SK-N-MC (cell line): ENCODE data around the gene ADORA2B.

ENCODE experiments used
- DNase-seq: peaks from one replicate; pipeline ENCODE4 v3.0.0-alpha.2; 2011; ENCODE audit warnings: low read depth, low spot score
- H3K27ac ChIP-seq: fragments of 200-600 bp; sonication (generic); 2 replicates; pipeline ENCODE4 v1.5.1; 2016; ENCODE audit warnings: mixed run types
- H3K36me3 ChIP-seq: fragments of 200-600 bp; sonication (generic); 2 replicates; pipeline ENCODE4 v1.6.1; 2017; ENCODE audit warnings: antibody characterized with exemption, low read length, mixed read lengths; ENCODE audit not compliant: insufficient read depth
- H3K4me3 ChIP-seq: fragments of 200-600 bp; sonication (generic); 2 replicates; pipeline ENCODE4 v1.5.1; 2016
- H3K9ac ChIP-seq: fragments of 200-600 bp; sonication (generic); 2 replicates; pipeline ENCODE4 v1.8.0; 2017; ENCODE audit warnings: mixed run types, mixed read lengths; ENCODE audit not compliant: insufficient read length
- H3K9me3 ChIP-seq: fragments of 200-600 bp; sonication (generic); 2 replicates; pipeline ENCODE4 v1.6.1; 2017; ENCODE audit warnings: low read depth, mild to moderate bottlenecking, antibody characterized with exemption, low read length, moderate library complexity, mixed read lengths
- EZH2 ChIP-seq: fragments of 200-600 bp; sonication (generic); IDR thresholded peaks from one replicate; pipeline ENCODE4 v1.6.1; 2017; ENCODE audit warnings: antibody characterized with exemption
- FOXP2 ChIP-seq: optimal IDR thresholded peaks from 2 replicates; pipeline ENCODE3; 2011; ENCODE audit warnings: mild to moderate bottlenecking, moderate library complexity; ENCODE audit not compliant: insufficient read depth; ENCODE audit errors: extremely low read length, control extremely low read depth
- POLR2AphosphoS5 ChIP-seq: IDR thresholded peaks from 2 replicates; pipeline ENCODE4 v1.6.1; 2012; ENCODE audit warnings: mild to moderate bottlenecking, low read depth, low read length, borderline replicate concordance

ADORA2B gene

GRCh38 chr17:15918261-15918660 lies 26.7 kb upstream of the ADORA2B start:
- H3K36me3 ChIP-seq: no peaks in the 10 kb centered on the region
- no peak overlapping the region for H3K9ac ChIP-seq
- no peak overlapping the region for H3K4me3 ChIP-seq
- H3K9me3 ChIP-seq: no peaks in the 10 kb centered on the region
- DNase-seq: no peak
- no peak overlapping the region for H3K27ac ChIP-seq
- no peak for TF ChIP-seq EZH2
- no peak for TF ChIP-seq POLR2AphosphoS5
- TF ChIP-seq FOXP2: no peak

DNA sequence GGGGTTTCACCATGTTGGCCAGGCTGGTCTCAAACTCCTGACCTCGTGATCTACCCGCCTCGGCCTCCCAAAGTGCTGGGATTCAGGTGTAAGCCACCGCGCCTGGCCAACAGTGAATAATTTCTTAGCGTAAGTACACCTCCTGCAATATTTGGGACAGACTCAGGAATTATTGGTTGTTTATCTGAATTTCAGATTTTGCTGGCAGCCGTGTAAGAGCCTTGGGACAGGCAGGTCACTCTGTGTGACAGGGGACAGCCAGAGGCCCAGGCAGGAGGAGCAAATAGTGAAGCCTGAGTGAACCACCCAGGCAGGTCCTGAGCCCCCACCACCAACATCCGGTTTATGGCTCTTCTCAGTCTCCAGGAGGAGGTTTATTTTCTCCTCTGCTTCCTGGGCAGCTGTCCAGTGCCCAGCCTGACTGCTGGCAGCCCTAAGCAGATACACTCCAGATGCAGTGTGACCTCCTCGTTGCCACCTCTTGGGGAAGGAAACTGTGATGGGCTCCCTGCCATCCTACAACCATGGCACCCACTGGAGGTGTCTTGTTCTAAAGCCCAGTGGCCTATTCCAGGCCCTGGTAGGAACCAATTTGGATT lies 26.2 kb upstream of the ADORA2B start:
- Histone ChIP-seq H3K36me3 (no peaks in the 10 kb centered on the region), H3K4me3 (no peak overlapping the region), H3K9ac (no peak overlapping the region), H3K9me3 (no peaks in the 10 kb centered on the region), H3K27ac (no peak overlapping the region)
- TF ChIP-seq FOXP2: no peak
- no peak for TF ChIP-seq POLR2AphosphoS5
- no peak for TF ChIP-seq EZH2
- no peak for DNase-seq

DNA sequence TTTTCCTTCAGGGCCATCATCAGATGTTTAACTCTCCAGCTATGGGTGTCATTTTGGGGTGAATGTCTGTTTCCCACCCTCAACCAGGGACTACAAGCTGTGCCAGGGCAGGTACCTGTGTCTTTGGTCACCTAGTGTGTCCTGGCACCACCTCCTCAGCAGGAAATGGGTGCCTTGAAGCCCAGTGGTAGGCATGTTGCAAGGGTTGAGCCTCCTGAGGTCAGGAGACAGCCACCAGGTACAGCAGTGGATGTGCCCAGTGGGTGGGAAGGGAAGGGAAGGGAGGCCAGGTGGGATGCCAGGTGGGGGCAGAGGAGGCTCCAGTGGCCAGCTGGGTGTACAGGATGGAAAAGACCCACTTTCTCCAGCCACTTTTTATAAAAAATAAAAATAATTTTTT lies 25.5 kb upstream of the ADORA2B start:
- Histone ChIP-seq H3K36me3 (no peaks in the 10 kb centered on the region), H3K9ac (no peak overlapping the region), H3K9me3 (no peaks in the 10 kb centered on the region), H3K4me3 (no peak overlapping the region), H3K27ac (no peak overlapping the region)
- TF ChIP-seq EZH2 (no peak), POLR2AphosphoS5 (no peak), FOXP2 (no peak)
- no peak for DNase-seq

DNA sequence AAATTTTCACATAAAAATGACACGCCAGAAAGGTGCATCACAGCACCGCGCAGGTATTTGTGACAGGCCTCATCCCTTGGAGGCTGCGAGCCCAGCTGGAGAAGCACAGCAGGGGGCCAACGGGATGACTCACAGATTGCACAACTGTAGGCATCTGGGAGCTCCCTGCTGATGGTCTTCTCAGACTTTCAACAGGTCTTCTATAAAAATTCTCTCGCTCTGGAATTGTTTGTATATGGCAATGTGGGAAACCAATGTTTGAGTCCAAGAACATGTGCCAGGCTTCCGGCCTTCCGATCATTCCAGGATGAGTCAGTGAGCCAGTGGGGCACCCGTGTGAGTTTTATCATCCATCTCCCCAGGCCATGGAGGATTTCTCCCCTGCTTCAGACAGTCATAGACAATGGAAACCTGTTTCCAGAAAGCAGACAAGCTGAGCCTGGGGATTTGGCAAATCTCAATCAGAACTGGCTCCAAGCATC lies 24.1 kb upstream of the ADORA2B start:
- DNase-seq: no peak
- H3K27ac ChIP-seq: no peak overlapping the region

GRCh38 chr17:15921640-15922039 lies 23.3 kb upstream of the ADORA2B start:
- Histone ChIP-seq H3K36me3 (no peaks in the 10 kb centered on the region), H3K9ac (no peak overlapping the region), H3K9me3 (no peaks in the 10 kb centered on the region), H3K27ac (no peak overlapping the region), H3K4me3 (no peak overlapping the region)
- DNase-seq: no peak
- TF ChIP-seq POLR2AphosphoS5 (no peak), FOXP2 (no peak), EZH2 (no peak)

More for the DNA sequence above, 24.1 kb upstream of the ADORA2B start:
- TF ChIP-seq POLR2AphosphoS5 (no peak), FOXP2 (no peak), EZH2 (no peak)
- Histone ChIP-seq H3K9me3 (no peaks in the 10 kb centered on the region), H3K4me3 (no peak overlapping the region), H3K36me3 (no peaks in the 10 kb centered on the region), H3K9ac (no peak overlapping the region)

DNA sequence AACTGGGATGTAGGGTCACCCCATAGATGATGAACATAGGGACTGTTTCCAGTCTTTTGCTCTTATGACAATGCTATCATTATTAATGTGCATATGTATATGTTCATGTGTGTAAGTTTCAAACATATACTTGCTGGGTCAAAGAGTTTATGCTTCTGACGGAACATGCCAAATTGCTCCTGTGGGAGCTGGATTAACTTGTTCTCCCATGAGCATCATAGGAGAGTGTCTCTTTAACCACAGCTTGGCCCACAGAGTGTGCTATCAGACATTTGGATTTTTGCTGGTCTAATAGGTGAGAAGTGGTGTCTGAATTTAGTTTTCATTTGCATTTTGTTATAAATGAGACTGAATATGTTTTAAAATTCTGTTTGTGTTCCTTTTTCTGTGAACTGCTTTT lies 22.3 kb upstream of the ADORA2B start:
- no peak overlapping the region for H3K4me3 ChIP-seq
- H3K36me3 ChIP-seq: no peaks in the 10 kb centered on the region
- no peaks in the 10 kb centered on the region for H3K9me3 ChIP-seq
- no peak overlapping the region for H3K9ac ChIP-seq
- no peak overlapping the region for H3K27ac ChIP-seq
- TF ChIP-seq FOXP2 (no peak), EZH2 (no peak), POLR2AphosphoS5 (no peak)
- DNase-seq: no peak

- DNase-seq: no peak
- no peaks in the 10 kb centered on the region for H3K36me3 ChIP-seq
- no peak for TF ChIP-seq POLR2AphosphoS5
- no peak for TF ChIP-seq FOXP2
- no peak for TF ChIP-seq EZH2
- H3K27ac ChIP-seq: no peak overlapping the region
- no peak overlapping the region for H3K4me3 ChIP-seq
- H3K9me3 ChIP-seq: no peaks in the 10 kb centered on the region
- no peak overlapping the region for H3K9ac ChIP-seq
Measured at GRCh38 chr17:15926039-15926740, 18.7 kb upstream of the ADORA2B start.

DNA sequence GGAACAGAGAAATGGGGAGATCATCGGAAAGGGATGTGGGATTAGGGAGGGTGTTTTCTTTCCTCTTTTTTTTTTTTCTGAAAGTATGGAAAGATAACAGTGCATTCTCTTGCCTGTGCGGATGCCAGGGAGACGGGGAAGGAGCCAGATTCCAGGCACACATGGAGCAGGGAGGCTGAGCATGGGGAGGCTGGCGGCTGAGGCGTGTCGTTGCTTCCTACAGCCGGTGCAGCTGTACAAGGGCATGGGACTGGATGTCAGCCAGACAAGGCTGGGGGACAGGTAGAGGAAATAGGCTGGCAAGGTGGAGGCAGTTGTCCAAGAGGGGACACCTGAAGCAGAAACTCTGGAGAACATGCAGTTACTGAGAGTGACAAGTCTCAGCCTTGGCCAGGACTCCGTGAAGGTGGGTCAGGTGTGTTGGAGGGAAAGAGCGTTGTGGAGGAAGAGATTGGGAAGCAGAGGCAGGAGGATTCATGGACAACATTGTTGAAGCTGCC lies 16.6 kb upstream of the ADORA2B start:
- Histone ChIP-seq H3K4me3 (no peak overlapping the region), H3K36me3 (no peaks in the 10 kb centered on the region), H3K9me3 (no peaks in the 10 kb centered on the region), H3K9ac (no peak overlapping the region), H3K27ac (no peak overlapping the region)
- TF ChIP-seq EZH2 (no peak), POLR2AphosphoS5 (no peak), FOXP2 (no peak)
- DNase-seq: no peak

DNA sequence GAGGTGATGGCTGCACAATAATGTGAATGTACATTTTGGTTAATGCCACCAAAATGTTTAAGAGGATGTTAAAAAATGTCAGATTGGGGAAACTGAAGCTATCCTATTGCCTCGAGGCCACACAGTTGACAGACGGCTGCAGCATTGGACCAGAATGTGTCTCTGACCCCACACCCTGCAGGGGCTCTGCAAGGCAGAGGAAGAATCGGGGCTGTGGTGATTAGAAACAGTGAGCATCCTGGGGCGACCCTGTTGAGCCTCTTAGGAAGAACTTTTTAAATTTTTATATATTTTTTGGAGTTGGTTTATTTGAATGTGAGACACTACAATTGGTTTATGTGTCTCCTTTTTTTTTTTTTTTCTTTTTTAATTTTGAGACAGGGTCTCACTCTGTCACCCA lies 15.0 kb upstream of the ADORA2B start:
- no peak for DNase-seq
- no peak overlapping the region for H3K4me3 ChIP-seq
- TF ChIP-seq POLR2AphosphoS5: no peak
- no peak for TF ChIP-seq EZH2
- H3K36me3 ChIP-seq: no peaks in the 10 kb centered on the region
- no peak overlapping the region for H3K27ac ChIP-seq
- H3K9me3 ChIP-seq: no peaks in the 10 kb centered on the region
- no peak overlapping the region for H3K9ac ChIP-seq
